NCI-H187 treated with DMSO at 0.1 percent for 48 hours (cell line): ENCODE results near the gene SYNGR1.
"Not testable (repeated sequence)": the region's sequence is repeated elsewhere in the genome, so short reads cannot be mapped to it uniquely, and the experiment has no call there.

ENCODE experiments used
- DNase-seq: peaks from one replicate; lab custom pipeline; 2025; lab: John Stamatoyannopoulos, UW

Gene SYNGR1

GRCh38 chr22:39351689-39352214 lies 2.0 kb downstream of the SYNGR1 start:
- no peak for DNase-seq

- DNase-seq: no peak
These were observed 2.6 kb downstream of the SYNGR1 start for GRCh38 chr22:39352306-39352891.

DNA sequence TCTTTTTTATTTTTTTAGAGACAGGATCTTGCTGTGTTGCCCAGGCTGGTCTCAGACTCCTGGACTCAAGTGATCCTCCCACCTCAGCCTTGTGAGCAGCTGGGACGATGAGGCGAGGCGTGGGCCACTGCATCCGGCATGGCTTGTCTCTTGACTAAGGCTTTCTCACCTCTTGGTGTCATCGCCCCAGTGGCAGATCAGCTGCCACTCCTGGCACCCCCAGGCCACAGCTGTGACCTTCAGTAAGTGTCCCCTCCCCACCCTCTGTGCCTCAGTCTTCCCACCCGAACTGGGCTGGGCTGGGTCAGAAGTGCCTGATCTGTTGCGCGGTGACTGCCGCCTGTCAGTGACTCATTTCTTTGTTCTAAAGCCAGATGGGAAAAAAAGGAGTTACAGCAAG lies 3.6 kb downstream of the SYNGR1 start:
- DNase-seq: no peak

- DNase-seq: no peak
These were observed 5.3 kb downstream of the SYNGR1 start for GRCh38 chr22:39355080-39355479.

- DNase-seq: not testable (repeated sequence)
These were observed 6.0 kb downstream of the SYNGR1 start for GRCh38 chr22:39355805-39356204.

- DNase-seq: no peak
These were observed 6.7 kb downstream of the SYNGR1 start for GRCh38 chr22:39356464-39356863.

DNA sequence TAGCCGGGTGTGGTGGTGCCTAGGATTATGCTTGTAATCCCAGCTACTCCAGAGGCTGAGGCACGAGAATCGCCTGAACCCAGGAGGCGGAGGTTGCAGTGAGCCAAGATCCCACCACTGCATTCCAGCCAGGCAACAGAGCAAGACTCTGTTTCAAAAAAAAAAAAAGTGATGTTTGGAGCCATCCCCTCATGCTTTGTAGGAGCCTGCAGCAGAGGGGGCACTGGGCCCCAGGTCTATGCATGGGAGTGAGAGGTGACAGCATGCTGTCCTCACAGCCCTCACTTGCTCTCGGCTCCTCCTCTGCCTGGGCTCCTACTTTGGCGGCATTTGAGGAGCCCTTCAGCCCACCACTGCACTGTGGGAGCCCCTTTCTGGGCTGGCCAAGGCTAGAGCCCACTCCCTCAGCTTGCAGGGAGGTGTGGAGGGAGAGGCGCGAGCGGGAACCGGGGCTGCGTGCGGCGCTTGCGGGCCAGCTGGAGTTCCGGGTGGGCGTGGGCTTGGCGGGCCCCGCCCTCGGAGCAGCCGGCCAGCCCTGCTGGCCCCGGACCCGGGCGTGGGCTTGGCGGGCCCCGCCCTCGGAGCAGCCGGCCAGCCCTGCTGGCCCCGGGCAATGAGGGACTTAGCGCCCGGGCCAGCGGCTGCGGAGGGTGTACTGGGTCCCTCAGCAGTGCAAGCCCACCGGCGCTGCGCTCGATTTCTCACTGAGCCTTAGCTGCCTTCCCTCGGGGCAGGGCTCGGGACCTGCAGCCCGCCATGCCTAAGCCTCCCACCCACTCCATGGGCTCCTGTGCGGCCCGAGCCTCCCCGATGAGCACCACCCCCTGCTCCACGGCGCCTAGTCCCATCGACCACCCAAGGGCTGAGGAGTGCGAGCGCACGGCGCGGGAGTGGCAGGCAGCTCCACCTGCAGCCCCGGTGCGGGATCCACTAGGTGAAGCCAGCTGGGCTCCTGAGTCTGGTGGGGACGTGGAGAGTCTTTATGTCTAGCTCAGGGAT lies 7.6 kb downstream of the SYNGR1 start:
- DNase-seq: not testable (repeated sequence)

DNA sequence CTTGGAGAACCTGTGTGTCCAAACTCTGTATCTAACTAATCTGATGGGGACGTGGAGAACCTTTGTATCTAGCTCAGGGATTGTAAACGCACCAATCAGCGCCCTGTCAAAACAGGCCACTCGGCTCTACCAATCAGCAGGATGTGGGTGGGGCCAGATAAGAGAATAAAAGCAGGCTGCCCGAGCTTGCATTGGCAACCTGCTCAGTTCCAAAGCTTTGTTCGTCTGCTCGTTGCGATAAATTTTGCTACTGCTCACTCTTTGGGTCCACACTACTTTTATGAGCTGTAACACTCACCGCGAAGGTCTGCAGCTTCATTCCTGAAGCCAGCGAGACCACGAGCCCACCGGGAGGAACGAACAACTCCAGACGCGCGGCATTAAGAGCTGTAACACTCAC lies 8.4 kb downstream of the SYNGR1 start:
- DNase-seq: not testable (repeated sequence)

DNA sequence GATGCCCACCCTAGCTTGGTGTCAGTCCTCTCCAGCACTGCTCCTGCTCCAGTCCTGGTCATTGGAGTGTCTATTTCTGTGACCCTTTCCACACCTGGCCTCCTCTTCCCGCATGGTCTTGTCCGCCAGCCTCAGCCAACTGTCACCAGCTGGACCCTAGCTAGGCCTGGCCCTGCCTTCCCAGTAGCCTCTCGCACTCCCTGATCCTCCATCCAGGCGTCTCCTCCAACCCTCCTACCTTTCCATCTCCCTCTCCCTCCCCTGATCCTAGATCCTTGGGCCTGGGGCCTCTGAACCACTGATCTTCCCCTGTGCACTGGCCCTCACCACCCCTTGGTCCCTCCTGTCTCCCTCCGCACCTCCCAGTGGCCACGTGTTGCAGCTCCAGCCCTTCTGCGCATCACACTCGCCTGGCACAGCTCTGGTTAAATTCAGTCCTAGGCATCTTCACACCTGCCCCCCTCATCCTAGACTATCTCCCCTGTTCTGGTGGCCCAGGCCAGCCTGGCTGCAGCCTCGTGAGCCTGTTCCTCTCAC lies 9.9 kb downstream of the SYNGR1 start:
- no peak for DNase-seq

GRCh38 chr22:39360242-39360641 lies 10.5 kb downstream of the SYNGR1 start:
- DNase-seq: no peak

GRCh38 chr22:39360674-39361413 lies 11.1 kb downstream of the SYNGR1 start:
- no peak for DNase-seq

DNA sequence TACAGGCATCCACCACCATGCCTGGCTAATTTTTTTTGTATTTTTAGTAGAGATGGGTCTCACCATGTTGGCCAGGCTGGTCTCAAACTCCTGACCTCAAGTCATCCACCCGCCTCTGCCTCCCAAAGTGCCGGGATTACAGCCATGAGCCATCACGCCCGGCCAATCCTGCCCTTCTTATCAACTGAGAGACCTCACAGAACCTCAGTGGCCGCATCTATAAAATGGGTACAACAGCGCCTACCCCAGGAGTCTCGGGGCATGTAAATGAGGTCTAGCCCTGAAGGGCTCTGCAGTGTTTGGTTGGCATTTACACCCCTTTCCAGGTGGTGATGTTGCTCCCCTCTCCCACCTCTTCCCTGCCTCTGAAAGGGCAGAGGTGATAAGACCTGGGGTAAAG lies 11.7 kb downstream of the SYNGR1 start:
- no peak for DNase-seq

GRCh38 chr22:39362271-39362670 lies 12.5 kb downstream of the SYNGR1 start:
- DNase-seq: no peak

DNA sequence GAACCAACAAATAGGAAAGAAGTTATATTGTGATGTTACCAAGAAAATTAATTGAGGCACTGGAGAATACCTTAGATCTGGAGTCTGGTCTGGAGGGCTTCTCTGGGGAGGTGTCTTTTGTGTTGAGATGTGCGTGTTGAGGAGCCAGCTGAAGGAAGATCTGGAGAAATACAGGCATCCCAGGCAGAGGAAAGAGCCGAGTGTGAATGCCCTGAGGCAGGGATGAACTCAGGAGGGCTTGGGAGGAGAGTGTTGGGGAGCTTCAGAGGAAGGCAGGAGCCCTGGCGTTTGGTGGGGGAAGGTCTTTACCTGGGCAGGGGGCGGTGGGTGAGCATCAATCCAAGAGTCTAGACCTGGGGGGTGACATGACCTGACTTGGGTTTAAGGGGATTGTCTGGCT lies 13.1 kb downstream of the SYNGR1 start:
- no peak for DNase-seq

GRCh38 chr22:39363751-39364515 lies 14.1 kb downstream of the SYNGR1 start:
- no peak for DNase-seq

DNA sequence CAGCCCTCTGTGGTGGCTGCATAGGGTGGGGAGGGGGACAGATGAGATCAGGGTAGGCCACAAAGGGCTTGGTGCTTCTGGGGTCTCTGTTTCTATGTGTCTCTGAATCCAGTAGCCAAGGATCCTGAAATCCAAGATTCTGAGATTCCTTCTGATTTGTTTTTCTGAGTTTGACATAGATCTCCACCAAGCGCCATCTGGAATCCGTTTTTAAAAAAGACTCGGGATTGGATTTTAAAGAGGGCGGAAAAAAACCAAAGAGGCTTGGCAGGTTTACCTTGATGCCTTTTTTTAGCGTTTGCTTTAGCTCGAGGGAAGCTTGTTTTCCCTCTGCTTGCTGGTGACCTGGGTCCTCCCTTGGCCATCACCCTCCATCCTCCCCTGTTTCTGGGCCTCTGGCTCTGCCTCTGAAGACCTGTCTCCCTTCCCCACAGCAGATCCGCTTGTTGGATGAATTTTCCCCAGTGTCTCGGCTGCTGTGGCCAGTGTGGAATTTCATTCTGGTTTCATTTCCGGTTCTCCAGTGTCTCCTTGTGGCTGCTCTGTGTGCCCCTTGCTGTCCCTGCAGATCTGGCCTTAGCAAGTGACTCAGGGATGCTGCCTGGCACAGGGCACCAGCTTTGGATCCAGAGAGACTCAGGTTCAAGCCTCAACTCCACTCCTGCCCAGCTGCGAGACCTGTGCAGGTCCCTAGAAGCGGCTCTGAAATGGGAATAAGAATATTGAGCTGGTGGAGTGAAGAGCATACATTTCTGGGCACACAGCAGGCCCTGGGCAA lies 15.1 kb downstream of the SYNGR1 start:
- no peak for DNase-seq

DNA sequence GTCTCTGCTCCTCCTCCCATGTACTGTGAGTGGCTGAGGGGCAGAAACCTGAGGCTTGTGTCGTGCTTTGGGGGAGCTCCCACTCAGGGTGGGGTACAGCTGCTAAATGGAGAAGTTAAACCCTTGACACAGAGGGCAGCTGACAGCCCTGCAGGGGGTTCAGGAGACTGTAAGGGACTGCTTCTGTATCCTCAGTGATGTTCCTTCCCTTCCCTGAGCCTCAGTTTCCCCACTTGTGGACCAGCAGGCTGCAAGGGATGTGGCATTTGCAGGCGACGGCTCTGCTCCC lies 15.6 kb downstream of the SYNGR1 start:
- no peak for DNase-seq

DNA sequence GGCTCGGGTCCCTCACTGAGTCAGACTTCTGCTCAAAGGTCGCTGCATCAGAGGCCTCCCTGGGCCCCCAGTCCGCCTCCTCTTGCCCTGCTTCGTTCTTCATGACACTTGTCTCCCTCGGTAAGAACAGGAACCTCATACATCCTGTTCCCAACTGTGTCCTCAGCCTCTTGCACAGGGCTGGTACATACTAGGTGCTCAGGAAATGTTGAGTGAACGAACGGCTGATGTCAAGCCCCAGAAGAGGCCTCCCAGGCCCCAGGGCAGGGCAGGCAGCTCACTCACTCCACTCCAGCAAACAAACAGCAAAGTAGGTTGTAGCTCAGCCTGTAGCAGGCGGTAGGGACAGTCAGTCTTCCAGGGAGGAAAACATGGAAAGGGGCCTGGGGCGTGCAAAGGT lies 17.2 kb downstream of the SYNGR1 start:
- DNase-seq: no peak

DNA sequence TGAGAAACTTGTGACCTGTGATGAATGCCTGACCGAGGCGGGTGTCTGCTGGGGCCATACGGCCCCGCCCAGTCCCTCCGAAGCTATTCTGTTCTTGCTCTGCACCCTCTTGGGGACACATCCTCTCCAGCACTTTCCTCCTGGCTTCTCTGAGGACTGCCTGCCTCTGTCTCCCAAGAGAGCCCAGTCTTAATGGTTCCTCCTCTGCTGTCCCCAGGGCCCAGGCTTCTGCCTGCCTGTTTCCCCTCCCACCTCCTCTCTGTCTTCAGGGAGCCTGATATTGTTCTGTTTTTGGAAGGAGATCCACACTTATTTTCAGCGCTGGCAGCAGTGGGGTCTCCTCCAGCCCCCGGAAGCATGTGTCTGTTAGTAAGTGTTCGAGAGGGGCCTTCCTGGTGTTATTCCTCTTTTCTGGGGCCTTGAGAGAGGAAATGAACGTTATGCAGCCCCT lies 18.7 kb downstream of the SYNGR1 start:
- no peak for DNase-seq

GRCh38 chr22:39369186-39369585 lies 19.4 kb downstream of the SYNGR1 start:
- DNase-seq: no peak

GRCh38 chr22:39369586-39369985 lies 19.8 kb downstream of the SYNGR1 start:
- DNase-seq: no peak
